Tibial nerve (tissue), 4 donors: ENCODE measurements around the gene FCER1G. TPM values are rescaled to one million over a fixed set of nuclear protein-coding genes. Genes with fewer than 3 reads are reported as not detected.

Experiments
- DNase-seq, 2 donors: peaks; one replicate each; pipeline ENCODE4 v3.0.0-alpha.2; 2019; ENCODE audit warnings: low spot score in 2 of 2
- H3K27ac ChIP-seq, 4 donors: fragments of 200-600 bp; sonication (generic) in 3 of 4; one replicate each; pipeline ENCODE4 v1.5.1; 2017 to 2019; ENCODE audit warnings: mild to moderate bottlenecking in 1 of 4
- H3K27me3 ChIP-seq, 2 donors: fragments of 200-600 bp; sonication (generic) in 1 of 2; one replicate each; pipeline versions ENCODE4 v1.5.1 to v1.6.0; 2017 to 2019
- H3K36me3 ChIP-seq, 3 donors: fragments of 200-600 bp; sonication (generic); one replicate each; pipeline ENCODE4 v1.5.1; 2018 to 2019
- H3K4me1 ChIP-seq, 4 donors: fragments of 200-600 bp; sonication (generic) in 3 of 4; one replicate each; pipeline ENCODE4 v1.5.1; 2017 to 2019
- H3K4me3 ChIP-seq, 4 donors: fragments of 200-600 bp; sonication (generic) in 3 of 4; one replicate each; pipeline ENCODE4 v1.5.1; 2017 to 2019; ENCODE audit warnings: mild to moderate bottlenecking in 1 of 4, moderate library complexity in 1 of 4
- H3K9me3 ChIP-seq, 4 donors: fragments of 200-600 bp; sonication (generic) in 3 of 4; one replicate each; pipeline ENCODE4 v1.5.1; 2017 to 2019
- EP300 ChIP-seq, 2 donors: sonication (generic); formaldehyde crosslinking; IDR thresholded peaks; one replicate each; pipeline ENCODE4 v1.6.1; 2017; ENCODE audit warnings: antibody characterized with exemption in 2 of 2, mild to moderate bottlenecking in 1 of 2
- POLR2A ChIP-seq, 2 donors: fragments of 450-650 bp; IDR thresholded peaks; one replicate each; pipeline ENCODE4 v1.6.1; 2017; ENCODE audit warnings: antibody characterized with exemption in 2 of 2, mild to moderate bottlenecking in 2 of 2, moderate library complexity in 2 of 2
- WGBS, 2 donors: methylation state at CpG; one replicate each; pipeline ENCODE4 v1.1.5; 2018; 5-methylcytosine and 5-hydroxymethylcytosine counted together
- total RNA-seq, 4 donors: library from RNA; depleted of rRNA; stranded (reverse); fragments of >200 nt; gene quantifications; one replicate each; pipeline ENCODE4 v1.1.0, GENCODE V29; 2016
- TF ChIP-seq, protein P1 (sequence below), 5 experiments: fragments of 200-600 bp in 3 of 5; fragments of 450-650 bp in 2 of 5; sonication (generic) in 3 of 5; IDR thresholded peaks; one replicate each; pipeline ENCODE4 v1.5.1; 2016 to 2019; ENCODE audit warnings: antibody characterized with exemption in 5 of 5, mild to moderate bottlenecking in 3 of 5, moderate library complexity in 2 of 5

Gene FCER1G
- total RNA-seq, 4 donors from 2014 or later, result 40.6 to 190 (median 50.9) TPM

DNA sequence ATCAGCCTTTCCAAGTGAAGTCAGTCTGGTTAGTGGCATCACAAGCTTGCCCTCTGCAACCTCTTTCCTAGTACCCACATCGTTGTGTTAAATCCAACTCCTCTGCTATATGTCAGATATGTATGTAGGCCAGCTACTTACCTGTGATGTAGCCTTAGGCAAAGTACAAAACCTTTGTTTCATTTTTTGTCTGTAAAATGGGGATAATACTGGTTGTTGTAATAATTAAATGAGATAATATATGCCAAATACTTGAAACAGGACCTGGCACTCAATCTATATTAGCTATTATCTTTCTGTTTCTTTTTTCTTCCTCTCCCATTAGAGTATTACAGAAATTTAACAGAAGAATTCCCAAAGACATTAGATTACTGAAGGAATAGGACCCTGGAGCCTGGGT is 44.7 kb downstream of the FCER1G start:
- Histone ChIP-seq H3K9me3 (peaks cover 0 to 20% (median 0%) of the 10 kb centered on the region in 4 donors), H3K27ac (no peak overlapping the region), H3K4me1 (peaks cover 0 to 14% (median 8%) of the 10 kb centered on the region in 4 donors), H3K27me3 (peaks cover 0 to 43% of the 10 kb centered on the region in 2 donors), H3K4me3 (no peak overlapping the region), H3K36me3 (no peaks in the 10 kb centered on the region)
- WGBS, 2 donors, result 59 to 79% methylated on average over 1 of the region's 1 CpG
- no peak for TF ChIP-seq POLR2A (IDR thresholded peaks at IDR 0.05)
- TF ChIP-seq, protein P1, sequence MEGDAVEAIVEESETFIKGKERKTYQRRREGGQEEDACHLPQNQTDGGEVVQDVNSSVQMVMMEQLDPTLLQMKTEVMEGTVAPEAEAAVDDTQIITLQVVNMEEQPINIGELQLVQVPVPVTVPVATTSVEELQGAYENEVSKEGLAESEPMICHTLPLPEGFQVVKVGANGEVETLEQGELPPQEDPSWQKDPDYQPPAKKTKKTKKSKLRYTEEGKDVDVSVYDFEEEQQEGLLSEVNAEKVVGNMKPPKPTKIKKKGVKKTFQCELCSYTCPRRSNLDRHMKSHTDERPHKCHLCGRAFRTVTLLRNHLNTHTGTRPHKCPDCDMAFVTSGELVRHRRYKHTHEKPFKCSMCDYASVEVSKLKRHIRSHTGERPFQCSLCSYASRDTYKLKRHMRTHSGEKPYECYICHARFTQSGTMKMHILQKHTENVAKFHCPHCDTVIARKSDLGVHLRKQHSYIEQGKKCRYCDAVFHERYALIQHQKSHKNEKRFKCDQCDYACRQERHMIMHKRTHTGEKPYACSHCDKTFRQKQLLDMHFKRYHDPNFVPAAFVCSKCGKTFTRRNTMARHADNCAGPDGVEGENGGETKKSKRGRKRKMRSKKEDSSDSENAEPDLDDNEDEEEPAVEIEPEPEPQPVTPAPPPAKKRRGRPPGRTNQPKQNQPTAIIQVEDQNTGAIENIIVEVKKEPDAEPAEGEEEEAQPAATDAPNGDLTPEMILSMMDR (IDR thresholded peaks at IDR 0.05), result no peak
- TF ChIP-seq EP300 (IDR thresholded peaks at IDR 0.05), result no peak
- no peak for DNase-seq

- Histone ChIP-seq H3K27me3 (peaks cover 0 to 43% of the 10 kb centered on the region in 2 donors), H3K4me1 (peaks cover 0 to 14% (median 8%) of the 10 kb centered on the region in 4 donors), H3K4me3 (no peak overlapping the region), H3K9me3 (peaks cover 0 to 20% (median 0%) of the 10 kb centered on the region in 4 donors), H3K27ac (no peak overlapping the region), H3K36me3 (no peaks in the 10 kb centered on the region)
- 42 to 47% methylated on average over 9 of the region's 9 CpGs for WGBS, 2 donors
- no peak for TF ChIP-seq POLR2A (IDR thresholded peaks at IDR 0.05)
- TF ChIP-seq, protein P1 (IDR thresholded peaks at IDR 0.05), result no peak
- no peak for TF ChIP-seq EP300 (IDR thresholded peaks at IDR 0.05)
- DNase-seq, result no peak
Observed at GRCh38 chr1:161260376-161261260, 45.5 kb downstream of the FCER1G start.

- TF ChIP-seq, protein P1 (IDR thresholded peaks at IDR 0.05), result no peak
- TF ChIP-seq POLR2A (IDR thresholded peaks at IDR 0.05) (no peak), EP300 (IDR thresholded peaks at IDR 0.05) (no peak)
- H3K4me1 ChIP-seq, result peaks cover 0 to 14% (median 8%) of the 10 kb centered on the region in 4 donors
- no peak overlapping the region for H3K4me3 ChIP-seq
- peaks cover 0 to 43% of the 10 kb centered on the region in 2 donors for H3K27me3 ChIP-seq
- H3K27ac ChIP-seq, result no peak overlapping the region
- H3K36me3 ChIP-seq, result no peaks in the 10 kb centered on the region
- 70 to 75% methylated on average over 12 of the region's 12 CpGs for WGBS, 2 donors
- no peak for DNase-seq
- H3K9me3 ChIP-seq, result peaks cover 0 to 14% (median 0%) of the 10 kb centered on the region in 4 donors
Observed at GRCh38 chr1:161261261-161262235, 46.5 kb downstream of the FCER1G start.

DNA sequence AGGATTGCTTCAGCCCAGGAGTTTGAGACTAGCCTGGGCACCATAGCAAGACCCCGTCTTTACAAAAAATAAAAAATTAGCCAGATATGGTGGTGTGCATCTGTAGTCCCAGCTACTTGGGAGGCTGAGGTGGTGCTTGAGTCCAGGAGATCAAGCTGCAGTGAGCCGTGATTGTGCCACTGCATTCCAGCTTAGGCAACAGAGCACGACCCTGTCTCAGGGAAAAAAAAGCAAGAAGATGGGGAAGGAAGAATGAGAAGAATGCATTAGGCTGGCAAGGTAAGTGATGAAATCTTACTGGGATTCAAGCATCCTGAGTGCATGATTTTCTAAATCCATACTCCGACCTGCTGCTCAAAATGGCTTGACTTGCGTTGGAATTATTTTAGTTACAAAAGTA is 50.2 kb downstream of the FCER1G start:
- no peak for DNase-seq
- Histone ChIP-seq H3K4me3 (no peak overlapping the region), H3K4me1 (peaks cover 0 to 2% (median 0%) of the 10 kb centered on the region in 4 donors), H3K27ac (no peak overlapping the region), H3K36me3 (no peaks in the 10 kb centered on the region), H3K27me3 (peaks cover 0 to 9% of the 10 kb centered on the region in 2 donors), H3K9me3 (no peaks in the 10 kb centered on the region)
- TF ChIP-seq EP300 (IDR thresholded peaks at IDR 0.05), result no peak
- no peak for TF ChIP-seq POLR2A (IDR thresholded peaks at IDR 0.05)
- TF ChIP-seq, protein P1 (IDR thresholded peaks at IDR 0.05), result no peak
- WGBS, 2 donors, result 73 to 83% methylated on average over 5 of the region's 5 CpGs
